HFFc6 (cell line): ENCODE data around the gene CTNND2. TPM values are rescaled to one million over a fixed set of nuclear protein-coding genes. Genes with fewer than 3 reads are reported as not detected.
"Not testable (repeated sequence)": the region's sequence is repeated elsewhere in the genome, so short reads cannot be mapped to it uniquely, and the experiment has no call there.

Experiments
- DNase-seq: peaks from one replicate; pipeline ENCODE4 v3.0.0-alpha.2; 2018
- H3K27ac Mint-ChIP-seq: 2 replicates; pipeline ENCODE4 v1.8.0; 2020; ENCODE audit warnings: mild to moderate bottlenecking, mixed read lengths
- H3K27me3 Mint-ChIP-seq: 2 replicates; pipeline ENCODE4 v1.8.0; 2021; ENCODE audit warnings: mild to moderate bottlenecking, moderate library complexity, mixed read lengths; ENCODE audit not compliant: insufficient read depth
- H3K36me3 Mint-ChIP-seq: 2 replicates; pipeline ENCODE4 v1.8.0; 2021; ENCODE audit warnings: low read depth, mixed read lengths
- H3K4me1 Mint-ChIP-seq: 2 replicates; pipeline ENCODE4 v1.8.0; 2020; ENCODE audit warnings: low read depth, mixed read lengths
- H3K4me3 Mint-ChIP-seq: 2 replicates; pipeline ENCODE4 v1.8.0; 2020; ENCODE audit warnings: mild to moderate bottlenecking, moderate library complexity, mixed read lengths
- H3K9me3 Mint-ChIP-seq: 2 replicates; pipeline ENCODE4 v1.8.0; 2020; ENCODE audit warnings: mild to moderate bottlenecking, mixed read lengths
- total RNA-seq, 6 experiments: library from RNA; stranded (reverse); fragmentation: NEBNext Ultra II Directional; extraction: Animal tissue kit (Norgen Biotek cat#: 25700); gene quantifications; 2 replicates in 1 of 6; 3 replicates in 5 of 6; pipeline ENCODE4 v1.2.3, GENCODE V29; 2021
- TF ChIP-seq, protein P1 (sequence below): fragments of 200-600 bp; sonication (generic); IDR thresholded peaks from 2 replicates; pipeline ENCODE4 v1.5.0; 2021; ENCODE audit warnings: antibody characterized with exemption, mild to moderate bottlenecking

The CTNND2 gene
- total RNA-seq, 6 experiments from 2014 or later = not detected

DNA sequence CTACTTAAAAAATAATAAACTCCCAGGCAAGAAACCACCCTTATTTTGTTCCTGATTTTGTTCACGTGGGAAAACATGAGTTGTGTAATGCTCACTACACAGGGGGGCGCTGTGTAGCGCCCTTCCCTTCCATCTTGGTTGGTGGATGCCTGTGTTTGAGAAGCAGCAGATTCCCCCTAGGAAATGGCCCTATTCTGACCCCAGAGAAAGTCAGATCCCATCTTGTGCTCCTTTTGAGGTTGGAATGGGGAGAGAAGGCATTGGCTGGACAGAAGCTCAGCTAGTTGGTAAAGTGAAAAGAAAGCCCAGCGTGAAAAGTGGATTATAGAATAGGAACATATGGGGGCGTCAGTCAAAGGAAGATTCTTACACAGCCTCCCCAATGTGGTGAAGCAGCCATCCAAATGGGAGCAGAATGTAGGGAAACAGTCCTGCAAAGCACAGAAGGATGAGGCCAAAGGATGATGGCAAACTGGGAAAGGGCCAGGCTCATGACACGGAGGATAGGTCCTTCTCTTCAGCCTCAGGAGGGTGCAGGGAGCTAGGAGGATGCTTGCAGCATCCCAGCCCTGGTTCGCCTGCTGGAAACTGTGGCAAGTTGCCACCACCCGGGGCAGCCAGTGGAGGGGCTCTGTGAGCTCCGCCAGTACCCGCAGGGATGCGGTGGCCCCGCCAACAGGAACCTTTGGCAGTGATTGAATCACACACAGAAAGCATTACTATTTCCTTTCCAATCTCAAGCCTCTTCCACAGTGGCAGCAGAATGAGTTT is 829.0 kb downstream of the CTNND2 start:
- Mint-ChIP-seq H3K27ac (no peak overlapping the region), H3K4me1 (no peaks in the 10 kb centered on the region), H3K36me3 (no peaks in the 10 kb centered on the region), H3K27me3 (peaks cover 15% of the 10 kb centered on the region), H3K9me3 (no peaks in the 10 kb centered on the region), H3K4me3 (no peak overlapping the region)
- TF ChIP-seq, protein P1, sequence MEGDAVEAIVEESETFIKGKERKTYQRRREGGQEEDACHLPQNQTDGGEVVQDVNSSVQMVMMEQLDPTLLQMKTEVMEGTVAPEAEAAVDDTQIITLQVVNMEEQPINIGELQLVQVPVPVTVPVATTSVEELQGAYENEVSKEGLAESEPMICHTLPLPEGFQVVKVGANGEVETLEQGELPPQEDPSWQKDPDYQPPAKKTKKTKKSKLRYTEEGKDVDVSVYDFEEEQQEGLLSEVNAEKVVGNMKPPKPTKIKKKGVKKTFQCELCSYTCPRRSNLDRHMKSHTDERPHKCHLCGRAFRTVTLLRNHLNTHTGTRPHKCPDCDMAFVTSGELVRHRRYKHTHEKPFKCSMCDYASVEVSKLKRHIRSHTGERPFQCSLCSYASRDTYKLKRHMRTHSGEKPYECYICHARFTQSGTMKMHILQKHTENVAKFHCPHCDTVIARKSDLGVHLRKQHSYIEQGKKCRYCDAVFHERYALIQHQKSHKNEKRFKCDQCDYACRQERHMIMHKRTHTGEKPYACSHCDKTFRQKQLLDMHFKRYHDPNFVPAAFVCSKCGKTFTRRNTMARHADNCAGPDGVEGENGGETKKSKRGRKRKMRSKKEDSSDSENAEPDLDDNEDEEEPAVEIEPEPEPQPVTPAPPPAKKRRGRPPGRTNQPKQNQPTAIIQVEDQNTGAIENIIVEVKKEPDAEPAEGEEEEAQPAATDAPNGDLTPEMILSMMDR = peak; percentile 46
- DNase-seq = no peak

DNA sequence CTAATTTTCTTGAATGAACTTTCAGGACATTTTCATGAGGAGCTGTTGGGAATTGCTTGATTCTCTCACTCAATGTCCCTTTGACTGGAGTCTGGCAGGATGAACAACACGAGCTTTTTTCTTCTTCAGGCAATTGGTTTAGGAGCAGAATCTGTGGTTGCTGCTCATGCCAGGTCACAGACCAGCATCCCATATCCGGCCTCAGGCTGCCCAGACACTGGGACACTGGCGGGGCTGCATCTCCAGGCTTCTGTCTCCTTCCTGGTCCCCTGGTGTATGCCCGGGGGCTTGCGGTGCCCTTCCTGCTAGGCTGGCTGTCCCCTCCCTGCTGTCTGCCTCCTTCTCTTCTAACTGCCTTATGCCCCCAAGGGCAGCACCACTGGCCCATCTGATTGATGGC is 831.7 kb downstream of the CTNND2 start:
- DNase-seq = no peak
- H3K27ac Mint-ChIP-seq = no peak overlapping the region
- TF ChIP-seq, protein P1 = no peak
- H3K4me1 Mint-ChIP-seq = no peaks in the 10 kb centered on the region
- H3K36me3 Mint-ChIP-seq = no peaks in the 10 kb centered on the region
- peaks cover 11% of the 10 kb centered on the region for H3K27me3 Mint-ChIP-seq
- no peak overlapping the region for H3K4me3 Mint-ChIP-seq
- no peaks in the 10 kb centered on the region for H3K9me3 Mint-ChIP-seq

DNA sequence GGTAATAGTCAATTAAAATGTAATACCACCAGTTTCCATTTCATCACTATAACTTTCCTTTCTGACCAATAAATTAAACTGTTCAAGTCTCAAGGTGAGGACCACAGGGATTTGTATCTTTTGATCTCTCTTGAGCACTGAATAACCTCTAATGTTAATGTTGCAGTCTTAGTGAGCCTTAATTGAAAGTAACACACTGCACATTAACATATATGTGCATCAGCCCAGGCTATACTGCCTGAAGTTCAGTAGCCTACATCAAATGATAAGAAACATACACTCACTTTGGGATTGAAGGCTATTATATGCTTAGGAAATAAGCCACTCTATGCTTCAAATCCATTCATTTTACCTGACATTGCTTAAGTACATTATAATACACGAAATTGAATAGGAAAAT is 832.2 kb downstream of the CTNND2 start:
- H3K9me3 Mint-ChIP-seq = no peaks in the 10 kb centered on the region
- H3K27me3 Mint-ChIP-seq = peaks cover 8% of the 10 kb centered on the region
- H3K27ac Mint-ChIP-seq = no peak overlapping the region
- no peaks in the 10 kb centered on the region for H3K4me1 Mint-ChIP-seq
- H3K4me3 Mint-ChIP-seq = no peak overlapping the region
- H3K36me3 Mint-ChIP-seq = no peaks in the 10 kb centered on the region
- TF ChIP-seq, protein P1 = no peak
- no peak for DNase-seq

DNA sequence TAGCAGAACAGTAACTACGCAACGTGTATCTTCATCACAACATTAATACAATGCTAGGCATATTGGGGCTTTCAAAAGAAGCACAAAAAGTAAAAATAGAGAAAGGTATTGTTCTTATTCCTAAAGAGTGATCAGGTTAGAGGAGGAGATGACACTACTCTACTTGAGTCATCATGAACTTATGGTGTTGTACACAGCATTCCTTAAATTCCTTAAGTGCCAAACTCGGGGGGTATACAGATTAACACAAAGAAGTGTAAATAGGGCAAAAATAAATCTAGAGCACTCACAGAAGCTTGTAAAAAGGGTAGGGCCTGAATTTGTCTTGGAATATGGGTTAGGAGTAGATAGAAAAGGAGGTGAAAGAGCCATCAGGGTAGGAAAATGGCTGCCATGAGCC is 835.2 kb downstream of the CTNND2 start:
- DNase-seq = no peak
- no peaks in the 10 kb centered on the region for H3K4me1 Mint-ChIP-seq
- H3K27ac Mint-ChIP-seq = no peak overlapping the region
- no peak overlapping the region for H3K4me3 Mint-ChIP-seq
- no peaks in the 10 kb centered on the region for H3K9me3 Mint-ChIP-seq
- TF ChIP-seq, protein P1 = no peak
- peaks cover 11% of the 10 kb centered on the region for H3K27me3 Mint-ChIP-seq
- H3K36me3 Mint-ChIP-seq = no peaks in the 10 kb centered on the region

DNA sequence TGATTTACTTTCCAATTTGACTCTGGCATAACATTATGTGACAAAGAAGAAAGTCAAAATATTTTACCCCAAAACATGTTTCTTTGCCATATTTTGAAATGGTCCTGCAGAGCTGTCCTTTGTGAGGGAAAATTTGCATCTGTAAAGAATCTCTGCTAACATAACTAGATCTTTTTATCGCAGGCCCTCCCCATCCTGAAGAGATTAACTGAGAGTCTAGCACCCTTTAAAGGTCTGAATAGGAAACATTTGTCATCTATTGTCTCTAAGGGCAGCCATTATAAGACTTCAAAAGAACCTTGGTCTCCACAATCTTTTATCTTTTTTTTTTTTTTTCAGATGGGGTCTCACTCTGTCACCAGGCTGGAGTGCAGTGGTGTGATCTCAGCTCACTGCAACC is 838.5 kb downstream of the CTNND2 start:
- H3K9me3 Mint-ChIP-seq, H3K36me3 Mint-ChIP-seq, DNase-seq, H3K4me3 Mint-ChIP-seq, H3K4me1 Mint-ChIP-seq, H3K27ac Mint-ChIP-seq: not testable (repeated sequence)
- peaks cover 10% of the 10 kb centered on the region for H3K27me3 Mint-ChIP-seq

DNA sequence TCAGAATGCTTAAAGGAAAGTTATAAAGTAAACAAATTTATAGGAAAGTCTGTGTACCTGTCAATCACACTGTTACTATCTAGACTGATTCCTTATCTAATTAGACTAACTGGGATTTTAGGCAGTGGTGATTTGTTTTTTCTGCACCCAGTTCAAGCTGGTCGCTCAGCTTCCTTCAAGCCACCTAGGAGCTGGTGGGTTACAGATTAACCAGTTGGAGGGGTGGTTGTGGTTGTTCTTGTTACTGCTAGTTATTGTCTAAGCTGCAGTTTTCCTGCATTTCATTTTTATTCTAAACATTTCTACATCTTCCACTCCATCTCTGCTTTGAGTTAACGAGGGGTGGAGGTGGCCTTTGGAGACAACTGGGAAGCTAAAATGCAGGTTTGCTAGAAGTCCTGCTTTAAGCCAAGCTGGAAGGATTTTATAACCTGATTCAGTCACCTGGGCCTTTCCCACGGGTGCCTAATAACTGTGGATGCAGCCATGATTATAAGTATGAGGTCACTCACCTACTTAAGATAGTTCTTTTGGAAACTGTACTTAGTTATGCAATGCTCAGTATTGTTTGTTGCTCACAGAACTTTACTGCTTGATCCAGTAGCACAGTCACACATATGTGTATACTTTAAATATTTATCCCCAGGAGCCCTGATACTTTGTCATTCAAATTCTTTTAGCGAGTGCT is 839.3 kb downstream of the CTNND2 start:
- no peak overlapping the region for H3K27ac Mint-ChIP-seq
- H3K4me1 Mint-ChIP-seq = no peaks in the 10 kb centered on the region
- no peak for DNase-seq
- no peak overlapping the region for H3K4me3 Mint-ChIP-seq
- peaks cover 10% of the 10 kb centered on the region for H3K27me3 Mint-ChIP-seq
- H3K36me3 Mint-ChIP-seq = no peaks in the 10 kb centered on the region
- no peaks in the 10 kb centered on the region for H3K9me3 Mint-ChIP-seq
- TF ChIP-seq, protein P1 = no peak
